SK-N-SH (cell line): ENCODE data around the gene KIZ.

Experiments used
- EP300 ChIP-seq, 2 experiments: IDR thresholded peaks; 2 replicates each; pipeline versions ENCODE4 v1.4.0 to v1.6.1; 2012; ENCODE audit warnings: borderline replicate concordance in 1 of 2, low read depth in 1 of 2, low read length in 1 of 2
- POLR2AphosphoS5 ChIP-seq: IDR thresholded peaks from 2 replicates; pipeline ENCODE4 v1.6.1; 2012; ENCODE audit warnings: low read depth, low read length
- RCOR1 ChIP-seq: fragments of 150-350 bp; IDR thresholded peaks from 2 replicates; pipeline ENCODE4 v1.6.1; 2017; ENCODE audit warnings: antibody characterized with exemption, low read length
- RXRA ChIP-seq: IDR thresholded peaks from 2 replicates; pipeline ENCODE4 v1.4.0; 2012; ENCODE audit warnings: low read depth, mild to moderate bottlenecking, borderline replicate concordance
- YY1 ChIP-seq: IDR thresholded peaks from 2 replicates; pipeline ENCODE4 v1.4.0; 2012; ENCODE audit warnings: low read depth, mild to moderate bottlenecking
- TF ChIP-seq, protein P1 (sequence below): fragments of 200-600 bp; sonication (generic); IDR thresholded peaks from 2 replicates; pipeline ENCODE4 v1.6.1; 2017; ENCODE audit warnings: antibody characterized with exemption, mild to moderate bottlenecking, moderate library complexity

DNA sequence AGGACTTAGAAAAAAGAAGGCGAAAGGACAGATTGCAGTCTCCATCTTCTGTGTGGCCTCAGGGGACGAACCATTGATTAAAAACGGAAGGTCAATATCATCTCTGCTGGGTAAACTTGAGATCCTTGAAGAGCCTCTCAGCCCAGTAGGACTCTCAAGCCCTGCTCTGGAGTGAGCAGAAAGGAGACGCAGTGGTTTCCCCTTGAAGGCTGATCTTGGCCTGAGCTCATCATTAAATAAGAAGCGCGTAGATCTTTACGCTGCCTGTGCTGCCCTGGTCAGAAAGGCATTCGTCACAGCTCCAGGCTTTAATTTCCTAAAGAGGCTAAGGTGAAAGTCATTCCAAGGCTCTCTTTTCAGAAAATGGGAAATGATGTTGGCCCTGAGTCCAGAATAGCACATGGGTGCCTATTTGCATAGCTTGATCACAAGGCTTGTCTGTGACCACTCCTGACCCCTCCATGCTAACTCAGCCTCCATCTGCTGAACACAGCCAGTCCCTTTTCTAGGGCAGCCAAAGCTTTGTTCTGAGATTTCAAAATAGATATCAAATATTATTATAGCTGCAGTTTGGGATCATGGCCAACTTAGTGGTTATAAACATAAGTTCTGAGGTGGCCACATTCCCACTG lies 148.0 kb downstream of the KIZ start:
- TF ChIP-seq POLR2AphosphoS5, result no peak
- TF ChIP-seq EP300 (IDR thresholded peaks at IDR 0.05; ENCODE audit: borderline replicate concordance in 1 of 2, low read depth in 1 of 2, low read length in 1 of 2), result no peak
- TF ChIP-seq, protein P1, sequence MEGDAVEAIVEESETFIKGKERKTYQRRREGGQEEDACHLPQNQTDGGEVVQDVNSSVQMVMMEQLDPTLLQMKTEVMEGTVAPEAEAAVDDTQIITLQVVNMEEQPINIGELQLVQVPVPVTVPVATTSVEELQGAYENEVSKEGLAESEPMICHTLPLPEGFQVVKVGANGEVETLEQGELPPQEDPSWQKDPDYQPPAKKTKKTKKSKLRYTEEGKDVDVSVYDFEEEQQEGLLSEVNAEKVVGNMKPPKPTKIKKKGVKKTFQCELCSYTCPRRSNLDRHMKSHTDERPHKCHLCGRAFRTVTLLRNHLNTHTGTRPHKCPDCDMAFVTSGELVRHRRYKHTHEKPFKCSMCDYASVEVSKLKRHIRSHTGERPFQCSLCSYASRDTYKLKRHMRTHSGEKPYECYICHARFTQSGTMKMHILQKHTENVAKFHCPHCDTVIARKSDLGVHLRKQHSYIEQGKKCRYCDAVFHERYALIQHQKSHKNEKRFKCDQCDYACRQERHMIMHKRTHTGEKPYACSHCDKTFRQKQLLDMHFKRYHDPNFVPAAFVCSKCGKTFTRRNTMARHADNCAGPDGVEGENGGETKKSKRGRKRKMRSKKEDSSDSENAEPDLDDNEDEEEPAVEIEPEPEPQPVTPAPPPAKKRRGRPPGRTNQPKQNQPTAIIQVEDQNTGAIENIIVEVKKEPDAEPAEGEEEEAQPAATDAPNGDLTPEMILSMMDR, result no peak
- TF ChIP-seq RCOR1, result no peak
- TF ChIP-seq RXRA, result no peak
- TF ChIP-seq YY1, result no peak
